Measurements from ENCODE around the gene TMEM208.

The TMEM208 gene

GRCh38 chr16:67252609-67253497, 25.9 kb downstream of the TMEM208 start:
- TF ChIP-seq CTCF (IDR thresholded peaks at IDR 0.05; ENCODE audit: insufficient read depth, low read depth, low read length, missing control alignments): no peak
- DNase-seq (ENCODE audit: low read depth): no peak
- no peak overlapping the region for H3K4me3 ChIP-seq (ENCODE audit: low read length)

GRCh38 chr16:67254801-67255552, 28.0 kb downstream of the TMEM208 start:
- H3K4me3 ChIP-seq (ENCODE audit: low read length): no peak overlapping the region
- DNase-seq (ENCODE audit: low read depth): no peak
- no peak for TF ChIP-seq CTCF (IDR thresholded peaks at IDR 0.05; ENCODE audit: insufficient read depth, low read depth, low read length, missing control alignments)

DNA sequence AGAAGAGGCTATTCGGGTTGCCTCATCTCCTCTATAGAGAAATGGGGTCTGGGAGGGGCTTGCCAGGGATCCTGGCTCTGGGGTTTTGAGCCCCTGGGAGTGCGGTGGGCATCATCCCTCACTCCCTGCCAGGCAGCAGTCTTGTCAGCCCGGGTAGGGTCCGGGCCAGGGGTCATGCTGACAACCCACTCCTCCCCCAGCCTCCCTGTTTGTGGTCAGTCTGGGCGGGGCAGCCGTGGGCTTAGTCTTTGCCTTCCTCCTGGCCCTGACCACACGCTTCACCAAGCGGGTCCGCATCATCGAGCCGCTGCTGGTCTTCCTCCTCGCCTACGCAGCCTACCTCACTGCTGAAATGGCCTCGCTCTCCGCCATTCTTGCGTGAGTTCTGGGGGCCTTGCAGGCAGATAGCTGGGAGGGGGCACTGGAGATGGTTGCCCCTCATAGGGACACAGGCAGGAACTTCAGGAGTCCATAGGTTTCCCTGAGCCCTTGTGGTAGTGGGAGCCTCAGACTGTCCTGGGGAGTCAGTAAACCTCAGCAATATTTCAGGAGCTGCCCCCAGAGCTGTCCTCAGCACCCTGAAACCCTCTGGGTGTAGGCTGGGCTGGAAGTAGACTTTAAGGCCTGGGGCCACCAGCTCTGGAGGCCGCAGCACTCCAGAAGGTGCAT, 28.8 kb downstream of the TMEM208 start:
- no peak for DNase-seq (ENCODE audit: low read depth)
- no peak for TF ChIP-seq CTCF (IDR thresholded peaks at IDR 0.05; ENCODE audit: insufficient read depth, low read depth, low read length, missing control alignments)
- H3K4me3 ChIP-seq (ENCODE audit: low read length): no peak overlapping the region

DNA sequence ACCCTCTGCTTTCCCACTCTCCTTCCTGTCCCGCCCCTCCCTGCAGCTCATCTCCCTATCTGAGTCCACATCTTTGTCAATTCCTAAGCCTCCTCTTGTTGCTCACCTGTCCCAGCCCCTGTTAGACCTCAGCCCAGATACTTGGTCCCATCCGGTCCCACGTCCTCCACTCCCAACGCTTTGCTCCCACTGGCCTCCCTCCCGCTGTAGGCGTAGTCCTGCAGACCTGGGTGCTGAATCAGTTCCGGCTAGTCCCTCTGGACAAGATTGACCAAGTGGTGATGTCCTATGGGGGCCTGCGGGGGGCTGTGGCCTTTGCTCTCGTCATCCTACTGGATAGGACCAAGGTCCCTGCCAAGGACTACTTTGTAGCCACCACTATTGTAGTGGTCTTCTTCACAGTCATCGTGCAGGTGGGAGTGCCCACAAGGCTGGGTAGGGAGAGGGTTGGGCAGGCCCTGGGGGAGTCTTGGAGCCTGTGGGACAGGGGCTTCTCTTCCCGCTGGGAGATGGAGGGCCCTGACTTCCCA, 29.8 kb downstream of the TMEM208 start:
- TF ChIP-seq CTCF (IDR thresholded peaks at IDR 0.05; ENCODE audit: insufficient read depth, low read depth, low read length, missing control alignments): no peak

GRCh38 chr16:67257486-67258160, 30.7 kb downstream of the TMEM208 start:
- DNase-seq (ENCODE audit: low read depth): no peak
- no peak overlapping the region for H3K4me3 ChIP-seq (ENCODE audit: low read length)
- no peak for TF ChIP-seq CTCF (IDR thresholded peaks at IDR 0.05; ENCODE audit: insufficient read depth, low read depth, low read length, missing control alignments)

More for the DNA sequence above, 29.8 kb downstream of the TMEM208 start:
- H3K4me3 ChIP-seq (ENCODE audit: low read length): no peak overlapping the region
- DNase-seq (ENCODE audit: low read depth): no peak

DNA sequence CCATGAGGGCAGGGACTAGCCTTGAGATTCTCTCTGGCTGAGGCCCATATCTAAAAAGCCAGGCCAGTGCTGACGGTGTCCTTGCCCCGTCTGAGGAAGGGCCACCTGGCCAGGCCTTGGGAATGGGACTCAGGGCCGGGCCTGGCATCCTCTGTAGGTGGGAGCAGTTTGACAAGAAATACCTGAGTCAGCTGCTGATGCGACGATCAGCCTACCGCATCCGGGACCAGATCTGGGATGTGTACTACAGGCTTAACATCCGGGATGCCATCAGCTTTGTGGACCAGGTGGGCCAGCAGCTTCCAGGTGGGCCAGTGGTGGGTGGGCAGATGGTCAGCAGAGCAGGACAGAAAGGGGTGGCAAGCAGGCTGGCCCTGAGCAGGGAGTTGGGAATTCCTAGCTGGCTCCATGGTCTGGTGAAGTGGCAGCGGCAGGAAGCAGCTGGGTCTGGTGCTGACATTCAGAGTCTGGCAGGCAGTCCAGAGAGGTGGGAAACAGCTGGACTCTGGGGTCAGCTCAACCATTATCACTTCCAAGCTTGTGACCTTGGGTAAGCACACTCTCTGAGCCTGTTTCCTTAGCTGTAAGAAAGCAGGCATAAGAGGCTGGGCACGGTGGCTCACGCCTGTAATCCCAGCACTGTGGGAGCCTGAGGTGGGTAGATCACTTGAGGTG, 31.4 kb downstream of the TMEM208 start:
- H3K4me3 ChIP-seq (ENCODE audit: low read length): no peak overlapping the region
- TF ChIP-seq CTCF (IDR thresholded peaks at IDR 0.05; ENCODE audit: insufficient read depth, low read depth, low read length, missing control alignments): no peak
- no peak for DNase-seq (ENCODE audit: low read depth)

Data from epithelial cell of esophagus (primary cell).